ENCODE measurements around the gene CMTM2. TPM values are rescaled to one million over a fixed set of nuclear protein-coding genes. Genes with fewer than 3 reads are reported as not detected.

CMTM2 gene
- total and polyA plus RNA-seq, 2 donors (not counting 1 experiment from before 2014, with no cell fraction given), result not detected

- intact Hi-C loops (cut with micrococcal nuclease), result loop anchor here (2.0 kb wide), 1 partner anchor 70 kb away; no protein-coding TSS in a partner anchor
- TF ChIP-seq, protein P1, sequence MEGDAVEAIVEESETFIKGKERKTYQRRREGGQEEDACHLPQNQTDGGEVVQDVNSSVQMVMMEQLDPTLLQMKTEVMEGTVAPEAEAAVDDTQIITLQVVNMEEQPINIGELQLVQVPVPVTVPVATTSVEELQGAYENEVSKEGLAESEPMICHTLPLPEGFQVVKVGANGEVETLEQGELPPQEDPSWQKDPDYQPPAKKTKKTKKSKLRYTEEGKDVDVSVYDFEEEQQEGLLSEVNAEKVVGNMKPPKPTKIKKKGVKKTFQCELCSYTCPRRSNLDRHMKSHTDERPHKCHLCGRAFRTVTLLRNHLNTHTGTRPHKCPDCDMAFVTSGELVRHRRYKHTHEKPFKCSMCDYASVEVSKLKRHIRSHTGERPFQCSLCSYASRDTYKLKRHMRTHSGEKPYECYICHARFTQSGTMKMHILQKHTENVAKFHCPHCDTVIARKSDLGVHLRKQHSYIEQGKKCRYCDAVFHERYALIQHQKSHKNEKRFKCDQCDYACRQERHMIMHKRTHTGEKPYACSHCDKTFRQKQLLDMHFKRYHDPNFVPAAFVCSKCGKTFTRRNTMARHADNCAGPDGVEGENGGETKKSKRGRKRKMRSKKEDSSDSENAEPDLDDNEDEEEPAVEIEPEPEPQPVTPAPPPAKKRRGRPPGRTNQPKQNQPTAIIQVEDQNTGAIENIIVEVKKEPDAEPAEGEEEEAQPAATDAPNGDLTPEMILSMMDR (IDR thresholded peaks at IDR 0.05), result no peak
- no peak for TF ChIP-seq EZH2 (IDR thresholded peaks at IDR 0.05; ENCODE audit: borderline replicate concordance, insufficient read depth, low read depth, low read length, poor library complexity, severe bottlenecking)
- Mint-ChIP-seq H3K4me3 (peak overlapping the region; percentile 95), H3K27me3 (no peaks in the 10 kb centered on the region), H3K4me1 (peaks cover 74% of the 10 kb centered on the region), H3K27ac (peak overlapping the region; percentile 77), H3K9me3 (ENCODE audit: insufficient read depth) (no peaks in the 10 kb centered on the region)
- Histone ChIP-seq H2AFZ (ENCODE audit: insufficient read depth, low read depth, low read length, poor library complexity, severe bottlenecking) (peak overlapping the region; percentile 89), H3K9me3 (ENCODE audit: control extremely low read depth in 1 of 3, control insufficient read depth in 2 of 3, insufficient read depth in 1 of 3, low read length in 2 of 3) (no peaks in the 10 kb centered on the region), H3K4me3 (ENCODE audit: control extremely low read depth in 1 of 5, extremely low read depth in 1 of 5, insufficient read depth in 1 of 5, low read depth in 2 of 5, low read length in 4 of 5) (peak overlapping the region; percentile 60 to 92 (median 71)), H3K4me2 (replicated peaks; ENCODE audit: low read depth, low read length, poor library complexity, severe bottlenecking) (peak overlapping the region; percentile 83), H3K27me3 (replicated peaks in 1 of 4; ENCODE audit: control extremely low read depth in 1 of 4, control insufficient read depth in 3 of 4, insufficient read depth in 4 of 4, low read length in 3 of 4) (no peaks in the 10 kb centered on the region), H3K27ac (ENCODE audit: low read length in 2 of 2) (no peak overlapping the region), H3K36me3 (replicated peaks in 1 of 2; ENCODE audit: control extremely low read depth in 1 of 2, control insufficient read depth in 1 of 2, extremely low read depth in 1 of 2, insufficient read depth in 2 of 2, low read length in 1 of 2) (peaks cover 3 to 7% of the 10 kb centered on the region in 2 experiments), H3K4me1 (ENCODE audit: control insufficient read depth in 2 of 2, insufficient read depth in 2 of 2, low read length in 2 of 2) (peaks cover 46 to 53% of the 10 kb centered on the region in 2 donors), H3K79me2 (ENCODE audit: control insufficient read depth, insufficient read depth, low read length) (peaks cover 43% of the 10 kb centered on the region), H4K20me1 (ENCODE audit: control insufficient read depth, insufficient read depth, low read length, poor library complexity, severe bottlenecking) (peaks cover 8% of the 10 kb centered on the region), H3K9ac (ENCODE audit: low read length) (peak overlapping the region; percentile 74)
- ChIA-PET CTCF (interaction anchor here (0.8 to 6.6 kb wide), 15 partner anchors 9 to 76 kb away, joined by 3 to 46 read pairs (median 7); partner anchors contain the start of gene CMTM2), POLR2A (interaction anchor here (0.8 to 2.1 kb wide), 5 partner anchors 9 to 71 kb away, joined by 3 to 9 read pairs (median 4); partner anchors contain the start of gene CMTM3)
- WGBS (ENCODE audit: insufficient coverage), result 9% methylated on average over 6 of the region's 8 CpGs
- DNase-seq (no peak), ATAC-seq (ENCODE audit: low read depth) (no peak)
Observed at GRCh38 chr16:66553223-66553622, 26.0 kb upstream of the CMTM2 start.

GRCh38 chr16:66554021-66554420 is 25.2 kb upstream of the CMTM2 start:
- WGBS (ENCODE audit: insufficient coverage), result no CpG with 5 or more reads among the region's 3 CpGs
- H2AFZ ChIP-seq (ENCODE audit: insufficient read depth, low read depth, low read length, poor library complexity, severe bottlenecking), result no peak overlapping the region
- H3K4me3 Mint-ChIP-seq, result peak overlapping the region; percentile 95
- H3K4me2 ChIP-seq (replicated peaks; ENCODE audit: low read depth, low read length, poor library complexity, severe bottlenecking), result peak overlapping the region; percentile 83
- no peaks in the 10 kb centered on the region for H3K27me3 ChIP-seq (replicated peaks in 1 of 4; ENCODE audit: control extremely low read depth in 1 of 4, control insufficient read depth in 3 of 4, insufficient read depth in 4 of 4, low read length in 3 of 4)
- H3K79me2 ChIP-seq (ENCODE audit: control insufficient read depth, insufficient read depth, low read length), result peaks cover 47% of the 10 kb centered on the region
- H3K36me3 ChIP-seq (replicated peaks in 1 of 2; ENCODE audit: control extremely low read depth in 1 of 2, control insufficient read depth in 1 of 2, extremely low read depth in 1 of 2, insufficient read depth in 2 of 2, low read length in 1 of 2), result peaks cover 3 to 15% of the 10 kb centered on the region in 2 experiments
- TF ChIP-seq EZH2 (IDR thresholded peaks at IDR 0.05; ENCODE audit: borderline replicate concordance, insufficient read depth, low read depth, low read length, poor library complexity, severe bottlenecking), result no peak
- TF ChIP-seq, protein P1 (IDR thresholded peaks at IDR 0.05), result no peak
- no peaks in the 10 kb centered on the region for H3K9me3 ChIP-seq (ENCODE audit: control extremely low read depth in 1 of 3, control insufficient read depth in 2 of 3, insufficient read depth in 1 of 3, low read length in 2 of 3)
- CTCF ChIA-PET, result interaction anchor here (0.9 to 2.4 kb wide), 6 partner anchors 9 to 77 kb away, joined by 3 to 11 read pairs (median 6); no protein-coding TSS in a partner anchor
- no peak for ATAC-seq (ENCODE audit: low read depth)
- H3K27ac Mint-ChIP-seq, result no peak overlapping the region
- H3K4me1 ChIP-seq (ENCODE audit: control insufficient read depth in 2 of 2, insufficient read depth in 2 of 2, low read length in 2 of 2), result peaks cover 38 to 46% of the 10 kb centered on the region in 2 donors
- no peak for DNase-seq
- H3K27ac ChIP-seq (ENCODE audit: low read length in 2 of 2), result no peak overlapping the region
- no peak overlapping the region for H3K9ac ChIP-seq (ENCODE audit: low read length)
- intact Hi-C loops (cut with micrococcal nuclease), result no loop called here
- peaks cover 68% of the 10 kb centered on the region for H3K4me1 Mint-ChIP-seq
- POLR2A ChIA-PET, result no interaction called here
- peak overlapping the region in 1 of 5 experiments; percentile 92 for H3K4me3 ChIP-seq (ENCODE audit: control extremely low read depth in 1 of 5, extremely low read depth in 1 of 5, insufficient read depth in 1 of 5, low read depth in 2 of 5, low read length in 4 of 5)
- H4K20me1 ChIP-seq (ENCODE audit: control insufficient read depth, insufficient read depth, low read length, poor library complexity, severe bottlenecking), result peaks cover 16% of the 10 kb centered on the region
- no peaks in the 10 kb centered on the region for H3K27me3 Mint-ChIP-seq
- H3K9me3 Mint-ChIP-seq (ENCODE audit: insufficient read depth), result no peaks in the 10 kb centered on the region

Measured in B cell (primary cell).